Right atrium auricular region (tissue), 2 donors: ENCODE measurements around the gene FAM83F. TPM values are rescaled to one million over a fixed set of nuclear protein-coding genes. Genes with fewer than 3 reads are reported as not detected.

Experiments used
- DNase-seq: peaks from one replicate; pipeline ENCODE4 v3.0.0-alpha.2; 2019; ENCODE audit warnings: low spot score
- H3K27ac ChIP-seq, 2 donors: fragments of 200-600 bp; sonication (generic); 1 replicate in 1 of 2; 2 replicates in 1 of 2; pipeline ENCODE4 v1.5.1; 2016 to 2019
- H3K27me3 ChIP-seq, 2 donors: fragments of 200-600 bp; sonication (generic); one replicate each; pipeline versions ENCODE4 v1.5.1 to v1.6.0; 2017 to 2019
- H3K36me3 ChIP-seq: fragments of 200-600 bp; sonication (generic); one replicate; pipeline ENCODE4 v1.5.1; 2016
- H3K4me1 ChIP-seq, 2 donors: fragments of 200-600 bp; sonication (generic); one replicate each; pipeline versions ENCODE4 v1.5.1 to v1.6.0; 2017 to 2019
- H3K4me3 ChIP-seq, 2 donors: fragments of 200-600 bp; sonication (generic); 1 replicate in 1 of 2; 2 replicates in 1 of 2; pipeline ENCODE4 v1.5.1; 2017 to 2019; ENCODE audit warnings: mild to moderate bottlenecking in 1 of 2, moderate library complexity in 1 of 2
- H3K9me3 ChIP-seq, 2 donors: fragments of 200-600 bp; sonication (generic); one replicate each; pipeline ENCODE4 v1.5.1; 2019
- total RNA-seq, 2 donors: library from RNA; depleted of rRNA; stranded (reverse); fragments of >200 nt; gene quantifications; one replicate each; pipeline ENCODE4 v1.1.0, GENCODE V29; 2016
- TF ChIP-seq, protein P1 (sequence below), 2 donors: fragments of 200-600 bp; sonication (generic); IDR thresholded peaks; one replicate each; pipeline ENCODE4 v1.5.1; 2019; ENCODE audit warnings: antibody characterized with exemption in 2 of 2

Gene FAM83F
- total RNA-seq, 2 donors from 2014 or later: 4.4 to 4.6 TPM

DNA sequence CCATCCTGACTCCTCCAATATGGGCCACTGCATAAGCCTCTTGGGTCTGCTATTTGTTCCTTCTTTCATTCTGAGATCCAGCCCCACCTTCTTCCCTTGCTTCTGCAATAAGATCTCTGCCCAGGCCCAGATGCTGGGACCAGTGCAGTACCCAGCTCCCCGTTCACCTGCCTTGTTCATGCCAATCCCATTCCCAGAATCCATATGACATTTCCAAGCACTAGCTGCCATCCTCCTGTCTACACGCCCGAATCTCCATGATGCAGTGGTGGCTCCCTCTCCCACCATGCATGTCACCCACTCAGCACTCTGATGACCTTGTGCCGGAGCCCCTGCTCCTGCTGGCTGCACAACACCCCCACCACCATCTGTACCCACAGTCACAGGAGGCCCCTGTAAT is 11.4 kb upstream of the FAM83F start:
- no peaks in the 10 kb centered on the region for H3K36me3 ChIP-seq
- TF ChIP-seq, protein P1, sequence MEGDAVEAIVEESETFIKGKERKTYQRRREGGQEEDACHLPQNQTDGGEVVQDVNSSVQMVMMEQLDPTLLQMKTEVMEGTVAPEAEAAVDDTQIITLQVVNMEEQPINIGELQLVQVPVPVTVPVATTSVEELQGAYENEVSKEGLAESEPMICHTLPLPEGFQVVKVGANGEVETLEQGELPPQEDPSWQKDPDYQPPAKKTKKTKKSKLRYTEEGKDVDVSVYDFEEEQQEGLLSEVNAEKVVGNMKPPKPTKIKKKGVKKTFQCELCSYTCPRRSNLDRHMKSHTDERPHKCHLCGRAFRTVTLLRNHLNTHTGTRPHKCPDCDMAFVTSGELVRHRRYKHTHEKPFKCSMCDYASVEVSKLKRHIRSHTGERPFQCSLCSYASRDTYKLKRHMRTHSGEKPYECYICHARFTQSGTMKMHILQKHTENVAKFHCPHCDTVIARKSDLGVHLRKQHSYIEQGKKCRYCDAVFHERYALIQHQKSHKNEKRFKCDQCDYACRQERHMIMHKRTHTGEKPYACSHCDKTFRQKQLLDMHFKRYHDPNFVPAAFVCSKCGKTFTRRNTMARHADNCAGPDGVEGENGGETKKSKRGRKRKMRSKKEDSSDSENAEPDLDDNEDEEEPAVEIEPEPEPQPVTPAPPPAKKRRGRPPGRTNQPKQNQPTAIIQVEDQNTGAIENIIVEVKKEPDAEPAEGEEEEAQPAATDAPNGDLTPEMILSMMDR (IDR thresholded peaks at IDR 0.05): no peak
- H3K4me3 ChIP-seq: no peak overlapping the region
- no peaks in the 10 kb centered on the region for H3K9me3 ChIP-seq
- H3K27me3 ChIP-seq: no peaks in the 10 kb centered on the region
- no peak overlapping the region for H3K27ac ChIP-seq
- no peak for DNase-seq
- no peaks in the 10 kb centered on the region for H3K4me1 ChIP-seq

- Histone ChIP-seq H3K9me3 (no peaks in the 10 kb centered on the region), H3K36me3 (no peaks in the 10 kb centered on the region), H3K27ac (no peak overlapping the region), H3K4me3 (no peak overlapping the region), H3K4me1 (peaks cover 0 to 4% of the 10 kb centered on the region in 2 donors), H3K27me3 (no peaks in the 10 kb centered on the region)
- no peak for DNase-seq
- TF ChIP-seq, protein P1 (IDR thresholded peaks at IDR 0.05): no peak
Observed at GRCh38 chr22:39984006-39984405, 10.7 kb upstream of the FAM83F start.

DNA sequence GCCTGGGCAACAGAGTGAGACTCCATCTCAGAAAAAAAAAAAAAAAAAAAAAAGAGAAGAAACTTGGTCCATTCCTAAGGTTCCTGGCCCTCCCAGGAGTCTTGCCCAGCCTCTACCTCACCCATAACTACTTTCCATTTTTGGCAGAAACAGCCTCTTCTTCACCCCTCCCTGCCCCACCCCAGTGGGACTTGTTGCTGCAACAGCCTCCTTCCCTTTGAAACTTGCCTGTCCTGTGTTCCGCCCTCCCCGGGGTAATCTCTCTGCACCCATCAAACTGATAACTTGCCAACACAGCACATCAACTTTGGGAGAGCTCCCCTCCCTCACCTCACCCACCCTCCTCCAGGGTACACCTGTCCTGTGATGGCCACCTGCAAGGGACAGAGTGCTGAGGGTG is 10.0 kb upstream of the FAM83F start:
- Histone ChIP-seq H3K4me1 (peaks cover 0 to 10% of the 10 kb centered on the region in 2 donors), H3K27me3 (no peaks in the 10 kb centered on the region), H3K27ac (no peak overlapping the region), H3K36me3 (no peaks in the 10 kb centered on the region), H3K9me3 (no peaks in the 10 kb centered on the region), H3K4me3 (no peak overlapping the region)
- TF ChIP-seq, protein P1 (IDR thresholded peaks at IDR 0.05): no peak
- no peak for DNase-seq

- Histone ChIP-seq H3K4me3 (no peak overlapping the region), H3K27me3 (no peaks in the 10 kb centered on the region), H3K9me3 (no peaks in the 10 kb centered on the region), H3K36me3 (no peaks in the 10 kb centered on the region), H3K4me1 (peaks cover 0 to 18% of the 10 kb centered on the region in 2 donors), H3K27ac (no peak overlapping the region)
- no peak for DNase-seq
- TF ChIP-seq, protein P1 (IDR thresholded peaks at IDR 0.05): no peak
Observed at GRCh38 chr22:39985383-39986035, 9.2 kb upstream of the FAM83F start.

- H3K27ac ChIP-seq: peak overlapping the region; percentile 76 to 87
- H3K36me3 ChIP-seq: no peaks in the 10 kb centered on the region
- no peak overlapping the region for H3K4me3 ChIP-seq
- TF ChIP-seq, protein P1 (IDR thresholded peaks at IDR 0.05): no peak
- H3K4me1 ChIP-seq: peaks cover 0 to 35% of the 10 kb centered on the region in 2 donors
- H3K27me3 ChIP-seq: no peaks in the 10 kb centered on the region
- H3K9me3 ChIP-seq: no peaks in the 10 kb centered on the region
- DNase-seq: no peak
Observed at GRCh38 chr22:39988386-39989114, 6.2 kb upstream of the FAM83F start.
